Measurements from ENCODE around the gene G2E3. TPM values are rescaled to one million over a fixed set of nuclear protein-coding genes. Genes with fewer than 3 reads are reported as not detected.

Gene G2E3
- total RNA-seq, 1 donor from 2014 or later: 14.0 TPM

- intact Hi-C loops (cut with DNase I): no loop called here
- ATAC-seq (no peak), DNase-seq (no peak)
Measured at GRCh38 chr14:30521899-30522736, 36.8 kb upstream of the G2E3 start.

GRCh38 chr14:30525833-30526232, 33.1 kb upstream of the G2E3 start:
- DNase-seq (no peak), ATAC-seq (no peak)
- Histone ChIP-seq H3K36me3 (no peaks in the 10 kb centered on the region), H3K27me3 (no peaks in the 10 kb centered on the region), H3K9me3 (no peaks in the 10 kb centered on the region), H3K4me1 (peaks cover 6% of the 10 kb centered on the region), H3K27ac (no peak overlapping the region), H3K4me3 (no peak overlapping the region)
- TF ChIP-seq CTCF (IDR thresholded peaks at IDR 0.05): no peak
- intact Hi-C loops (cut with DNase I): no loop called here

More at GRCh38 chr14:30521899-30522736, 36.8 kb upstream of the G2E3 start:
- peaks cover 6% of the 10 kb centered on the region for H3K4me1 ChIP-seq
- H3K9me3 ChIP-seq: no peaks in the 10 kb centered on the region
- no peaks in the 10 kb centered on the region for H3K27me3 ChIP-seq
- peak; percentile 76 for TF ChIP-seq CTCF (IDR thresholded peaks at IDR 0.05)
- no peak overlapping the region for H3K27ac ChIP-seq
- no peak overlapping the region for H3K4me3 ChIP-seq
- no peaks in the 10 kb centered on the region for H3K36me3 ChIP-seq

- no peak for DNase-seq
- ATAC-seq: no peak
- no peak overlapping the region for H3K27ac ChIP-seq
- TF ChIP-seq CTCF (IDR thresholded peaks at IDR 0.05): no peak
- no peaks in the 10 kb centered on the region for H3K27me3 ChIP-seq
- H3K36me3 ChIP-seq: no peaks in the 10 kb centered on the region
- no peaks in the 10 kb centered on the region for H3K4me1 ChIP-seq
- intact Hi-C loops (cut with DNase I): no loop called here
- no peak overlapping the region for H3K4me3 ChIP-seq
- no peaks in the 10 kb centered on the region for H3K9me3 ChIP-seq
Measured at GRCh38 chr14:30527196-30527595, 31.8 kb upstream of the G2E3 start.

GRCh38 chr14:30528119-30528518, 30.8 kb upstream of the G2E3 start:
- TF ChIP-seq CTCF (IDR thresholded peaks at IDR 0.05): no peak
- Histone ChIP-seq H3K27ac (no peak overlapping the region), H3K36me3 (no peaks in the 10 kb centered on the region), H3K4me3 (no peak overlapping the region), H3K9me3 (no peaks in the 10 kb centered on the region), H3K27me3 (no peaks in the 10 kb centered on the region), H3K4me1 (no peaks in the 10 kb centered on the region)
- intact Hi-C loops (cut with DNase I): no loop called here
- ATAC-seq: no peak
- DNase-seq: no peak

GRCh38 chr14:30528778-30529642, 29.9 kb upstream of the G2E3 start:
- Histone ChIP-seq H3K27ac (no peak overlapping the region), H3K4me1 (no peaks in the 10 kb centered on the region), H3K9me3 (no peaks in the 10 kb centered on the region), H3K4me3 (no peak overlapping the region), H3K27me3 (no peaks in the 10 kb centered on the region), H3K36me3 (no peaks in the 10 kb centered on the region)
- intact Hi-C loops (cut with DNase I): no loop called here
- ATAC-seq: no peak
- DNase-seq: no peak
- TF ChIP-seq CTCF (IDR thresholded peaks at IDR 0.05): no peak

Data from upper lobe of right lung (tissue), 1 donor.